ENCODE results near the gene LRRC38. TPM values are rescaled to one million over a fixed set of nuclear protein-coding genes. Genes with fewer than 3 reads are reported as not detected.

The LRRC38 gene
- total and polyA plus RNA-seq, 2 of the 13 experiments (the other 11 are each of a cell fraction or from before 2014, with no cell fraction given): not detected

DNA sequence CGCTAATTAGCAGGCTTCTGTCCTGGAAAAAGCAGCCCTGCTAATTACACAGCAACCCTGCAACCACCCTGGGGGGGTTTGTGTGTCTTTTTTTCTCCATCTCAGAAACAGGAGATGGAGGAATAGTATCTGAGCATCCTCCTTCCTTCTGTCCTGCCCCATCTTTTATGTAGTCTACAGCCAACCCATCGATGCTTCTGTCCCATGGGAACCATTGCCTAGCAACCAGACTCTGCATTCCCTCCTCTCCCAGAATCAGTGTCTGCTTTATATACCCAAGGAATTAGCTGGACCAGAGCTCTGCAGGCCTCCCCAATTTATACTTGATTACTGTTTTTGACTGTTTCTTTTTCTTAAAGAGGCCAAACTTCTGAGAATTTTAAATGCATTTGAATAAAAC lies 35.1 kb downstream of the LRRC38 start:
- Histone ChIP-seq H3K79me2 (ENCODE audit: insufficient read depth, low read length) (no peaks in the 10 kb centered on the region), H3K4me2 (ENCODE audit: low read depth, low read length) (no peak overlapping the region), H3K9me3 (ENCODE audit: low read length) (no peaks in the 10 kb centered on the region; the same call in 1 of the 2 replicates), H3K9ac (ENCODE audit: insufficient read depth, low read depth, low read length) (no peak overlapping the region), H3K27ac (ENCODE audit: extremely low read length, insufficient read depth, low read length) (no peak overlapping the region), H2AFZ (ENCODE audit: low read length) (no peak overlapping the region), H4K20me1 (ENCODE audit: insufficient read depth, low read length) (no peaks in the 10 kb centered on the region), H3K27me3 (ENCODE audit: control insufficient read depth in 1 of 2, insufficient read depth in 2 of 2, low read length in 2 of 2) (peaks cover 0 to 5% of the 10 kb centered on the region in 2 experiments; a peak in 3 of 5 replicates), H3K36me3 (replicated peaks in 1 of 2; ENCODE audit: control insufficient read depth in 1 of 2, insufficient read depth in 2 of 2, low read length in 2 of 2) (no peaks in the 10 kb centered on the region), H3K4me1 (ENCODE audit: insufficient read depth, low read length) (no peaks in the 10 kb centered on the region), H3K4me3 (replicated peaks in 1 of 3; ENCODE audit: insufficient read depth in 1 of 3, low read depth in 2 of 3, low read length in 3 of 3) (no peak overlapping the region)
- intact Hi-C loops (cut with micrococcal nuclease; ENCODE audit: unreplicated experiment) (no loop called here), in situ Hi-C loops (cut with HindIII; ENCODE audit: extremely low pct_ligation_motif_present, low pct_unique_long_range_greater_than_20kb) (no loop called here)
- TF ChIP-seq NR3C1 (CRISPR knock-in tag; IDR thresholded peaks at IDR 0.05) (no peak), KLF13 (CRISPR knock-in tag; IDR thresholded peaks at IDR 0.05) (no peak), HMG20A (CRISPR knock-in tag; IDR thresholded peaks at IDR 0.05; ENCODE audit: borderline replicate concordance) (no peak), ZNF33B (CRISPR knock-in tag; IDR thresholded peaks at IDR 0.05) (no peak), TARDBP (CRISPR knock-in tag; IDR thresholded peaks at IDR 0.05) (no peak), ZFP36L2 (CRISPR knock-in tag; IDR thresholded peaks at IDR 0.05) (no peak)
- TF ChIP-seq, protein P1, sequence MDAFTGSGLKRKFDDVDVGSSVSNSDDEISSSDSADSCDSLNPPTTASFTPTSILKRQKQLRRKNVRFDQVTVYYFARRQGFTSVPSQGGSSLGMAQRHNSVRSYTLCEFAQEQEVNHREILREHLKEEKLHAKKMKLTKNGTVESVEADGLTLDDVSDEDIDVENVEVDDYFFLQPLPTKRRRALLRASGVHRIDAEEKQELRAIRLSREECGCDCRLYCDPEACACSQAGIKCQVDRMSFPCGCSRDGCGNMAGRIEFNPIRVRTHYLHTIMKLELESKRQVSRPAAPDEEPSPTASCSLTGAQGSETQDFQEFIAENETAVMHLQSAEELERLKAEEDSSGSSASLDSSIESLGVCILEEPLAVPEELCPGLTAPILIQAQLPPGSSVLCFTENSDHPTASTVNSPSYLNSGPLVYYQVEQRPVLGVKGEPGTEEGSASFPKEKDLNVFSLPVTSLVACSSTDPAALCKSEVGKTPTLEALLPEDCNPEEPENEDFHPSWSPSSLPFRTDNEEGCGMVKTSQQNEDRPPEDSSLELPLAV (CRISPR knock-in tag; conservative IDR thresholded peaks at IDR 0.05; ENCODE audit: low read depth): no peak
- TF ChIP-seq, protein P2, sequence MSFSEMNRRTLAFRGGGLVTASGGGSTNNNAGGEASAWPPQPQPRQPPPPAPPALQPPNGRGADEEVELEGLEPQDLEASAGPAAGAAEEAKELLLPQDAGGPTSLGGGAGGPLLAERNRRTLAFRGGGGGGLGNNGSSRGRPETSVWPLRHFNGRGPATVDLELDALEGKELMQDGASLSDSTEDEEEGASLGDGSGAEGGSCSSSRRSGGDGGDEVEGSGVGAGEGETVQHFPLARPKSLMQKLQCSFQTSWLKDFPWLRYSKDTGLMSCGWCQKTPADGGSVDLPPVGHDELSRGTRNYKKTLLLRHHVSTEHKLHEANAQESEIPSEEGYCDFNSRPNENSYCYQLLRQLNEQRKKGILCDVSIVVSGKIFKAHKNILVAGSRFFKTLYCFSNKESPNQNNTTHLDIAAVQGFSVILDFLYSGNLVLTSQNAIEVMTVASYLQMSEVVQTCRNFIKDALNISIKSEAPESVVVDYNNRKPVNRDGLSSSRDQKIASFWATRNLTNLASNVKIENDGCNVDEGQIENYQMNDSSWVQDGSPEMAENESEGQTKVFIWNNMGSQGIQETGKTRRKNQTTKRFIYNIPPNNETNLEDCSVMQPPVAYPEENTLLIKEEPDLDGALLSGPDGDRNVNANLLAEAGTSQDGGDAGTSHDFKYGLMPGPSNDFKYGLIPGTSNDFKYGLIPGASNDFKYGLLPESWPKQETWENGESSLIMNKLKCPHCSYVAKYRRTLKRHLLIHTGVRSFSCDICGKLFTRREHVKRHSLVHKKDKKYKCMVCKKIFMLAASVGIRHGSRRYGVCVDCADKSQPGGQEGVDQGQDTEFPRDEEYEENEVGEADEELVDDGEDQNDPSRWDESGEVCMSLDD (CRISPR knock-in tag; IDR thresholded peaks at IDR 0.05; ENCODE audit: borderline replicate concordance): no peak
- TF ChIP-seq, protein P3, sequence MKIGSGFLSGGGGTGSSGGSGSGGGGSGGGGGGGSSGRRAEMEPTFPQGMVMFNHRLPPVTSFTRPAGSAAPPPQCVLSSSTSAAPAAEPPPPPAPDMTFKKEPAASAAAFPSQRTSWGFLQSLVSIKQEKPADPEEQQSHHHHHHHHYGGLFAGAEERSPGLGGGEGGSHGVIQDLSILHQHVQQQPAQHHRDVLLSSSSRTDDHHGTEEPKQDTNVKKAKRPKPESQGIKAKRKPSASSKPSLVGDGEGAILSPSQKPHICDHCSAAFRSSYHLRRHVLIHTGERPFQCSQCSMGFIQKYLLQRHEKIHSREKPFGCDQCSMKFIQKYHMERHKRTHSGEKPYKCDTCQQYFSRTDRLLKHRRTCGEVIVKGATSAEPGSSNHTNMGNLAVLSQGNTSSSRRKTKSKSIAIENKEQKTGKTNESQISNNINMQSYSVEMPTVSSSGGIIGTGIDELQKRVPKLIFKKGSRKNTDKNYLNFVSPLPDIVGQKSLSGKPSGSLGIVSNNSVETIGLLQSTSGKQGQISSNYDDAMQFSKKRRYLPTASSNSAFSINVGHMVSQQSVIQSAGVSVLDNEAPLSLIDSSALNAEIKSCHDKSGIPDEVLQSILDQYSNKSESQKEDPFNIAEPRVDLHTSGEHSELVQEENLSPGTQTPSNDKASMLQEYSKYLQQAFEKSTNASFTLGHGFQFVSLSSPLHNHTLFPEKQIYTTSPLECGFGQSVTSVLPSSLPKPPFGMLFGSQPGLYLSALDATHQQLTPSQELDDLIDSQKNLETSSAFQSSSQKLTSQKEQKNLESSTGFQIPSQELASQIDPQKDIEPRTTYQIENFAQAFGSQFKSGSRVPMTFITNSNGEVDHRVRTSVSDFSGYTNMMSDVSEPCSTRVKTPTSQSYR (CRISPR knock-in tag; IDR thresholded peaks at IDR 0.05; ENCODE audit: borderline replicate concordance): no peak
- TF ChIP-seq, protein P4, sequence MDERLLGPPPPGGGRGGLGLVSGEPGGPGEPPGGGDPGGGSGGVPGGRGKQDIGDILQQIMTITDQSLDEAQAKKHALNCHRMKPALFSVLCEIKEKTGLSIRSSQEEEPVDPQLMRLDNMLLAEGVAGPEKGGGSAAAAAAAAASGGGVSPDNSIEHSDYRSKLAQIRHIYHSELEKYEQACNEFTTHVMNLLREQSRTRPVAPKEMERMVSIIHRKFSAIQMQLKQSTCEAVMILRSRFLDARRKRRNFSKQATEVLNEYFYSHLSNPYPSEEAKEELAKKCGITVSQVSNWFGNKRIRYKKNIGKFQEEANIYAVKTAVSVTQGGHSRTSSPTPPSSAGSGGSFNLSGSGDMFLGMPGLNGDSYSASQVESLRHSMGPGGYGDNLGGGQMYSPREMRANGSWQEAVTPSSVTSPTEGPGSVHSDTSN (CRISPR knock-in tag; IDR thresholded peaks at IDR 0.05): no peak
- DNase-seq (ENCODE audit: low spot score): no peak
- ATAC-seq: no peak
- ChIA-PET CTCF (ENCODE audit: low intra/inter-chr PET ratio, low total read pairs) (no interaction called here), POLR2A (no interaction called here)
- no peak for FAIRE-seq
- WGBS (ENCODE audit: low lambda C conversion rate): 6% methylated on average over 2 of the region's 2 CpGs
- no TSS peak for BruUV-seq (replicated peaks)

Measured in HepG2 (cell line).